SJSA1 (cell line): Measurements from ENCODE around the gene KCNH1. TPM values are rescaled to one million over a fixed set of nuclear protein-coding genes. Genes with fewer than 3 reads are reported as not detected.

Experiments used
- DNase-seq, 2 experiments: peaks; one replicate each; pipeline ENCODE4 v3.0.0-alpha.2; 2015 to 2020; ENCODE audit warnings: low spot score in 2 of 2, low read depth in 1 of 2
- H3K27ac ChIP-seq: fragments of 250-450 bp; sonication (Bioruptor Pico); 2 replicates; pipeline ENCODE4 v1.5.1; 2020; ENCODE audit warnings: mild to moderate bottlenecking, moderate library complexity
- H3K27me3 ChIP-seq: fragments of 250-450 bp; sonication (Bioruptor Pico); replicated peaks from 2 replicates; pipeline ENCODE4 v1.5.1; 2020; ENCODE audit warnings: mild to moderate bottlenecking, moderate library complexity
- H3K36me3 ChIP-seq: fragments of 250-450 bp; sonication (Bioruptor Pico); 2 replicates; pipeline ENCODE4 v1.5.1; 2020; ENCODE audit warnings: mild to moderate bottlenecking
- H3K4me1 ChIP-seq: fragments of 250-450 bp; sonication (Bioruptor Pico); replicated peaks from 2 replicates; pipeline ENCODE4 v1.6.1; 2021; ENCODE audit warnings: mild to moderate bottlenecking
- H3K4me3 ChIP-seq: fragments of 250-450 bp; sonication (Bioruptor Pico); 2 replicates; pipeline ENCODE4 v1.5.1; 2020; ENCODE audit warnings: mild to moderate bottlenecking
- H3K9me3 ChIP-seq: fragments of 250-450 bp; sonication (Bioruptor Pico); replicated peaks from 2 replicates; pipeline ENCODE4 v1.5.1; 2020; ENCODE audit warnings: mild to moderate bottlenecking
- total RNA-seq: library from RNA; depleted of rRNA; stranded (reverse); fragments of >200 nt; shearing (Covaris generic); gene quantifications from 2 replicates; pipeline ENCODE4 v1.2.3, GENCODE V29; 2014; rRNA removed

Gene KCNH1
- total RNA-seq, 1 experiment from 2014 or later = 0.58 TPM

GRCh38 chr1:210645582-210646257, 488.2 kb downstream of the KCNH1 start:
- Histone ChIP-seq H3K36me3 (no peaks in the 10 kb centered on the region), H3K27ac (no peak overlapping the region)

GRCh38 chr1:210641582-210641981, 492.4 kb downstream of the KCNH1 start:
- Histone ChIP-seq H3K4me1 (no peaks in the 10 kb centered on the region), H3K9me3 (no peaks in the 10 kb centered on the region), H3K36me3 (no peaks in the 10 kb centered on the region), H3K27me3 (no peaks in the 10 kb centered on the region), H3K4me3 (no peak overlapping the region), H3K27ac (no peak overlapping the region)
- no peak for DNase-seq

More at GRCh38 chr1:210645582-210646257, 488.2 kb downstream of the KCNH1 start:
- Histone ChIP-seq H3K4me3 (no peak overlapping the region), H3K27me3 (no peaks in the 10 kb centered on the region), H3K4me1 (peaks cover 11% of the 10 kb centered on the region), H3K9me3 (no peaks in the 10 kb centered on the region)
- DNase-seq = no peak

- H3K4me3 ChIP-seq = no peak overlapping the region
- DNase-seq = no peak
- H3K27me3 ChIP-seq = no peaks in the 10 kb centered on the region
Observed at GRCh38 chr1:210635108-210635507, 498.8 kb downstream of the KCNH1 start.

GRCh38 chr1:210633636-210634035, 500.3 kb downstream of the KCNH1 start:
- DNase-seq = no peak
- Histone ChIP-seq H3K4me3 (no peak overlapping the region), H3K27me3 (no peaks in the 10 kb centered on the region), H3K4me1 (no peaks in the 10 kb centered on the region), H3K36me3 (no peaks in the 10 kb centered on the region), H3K27ac (no peak overlapping the region), H3K9me3 (no peaks in the 10 kb centered on the region)

More at GRCh38 chr1:210635108-210635507, 498.8 kb downstream of the KCNH1 start:
- H3K4me1 ChIP-seq = no peaks in the 10 kb centered on the region
- no peaks in the 10 kb centered on the region for H3K36me3 ChIP-seq
- no peak overlapping the region for H3K27ac ChIP-seq
- H3K9me3 ChIP-seq = no peaks in the 10 kb centered on the region

GRCh38 chr1:210633140-210633539, 500.8 kb downstream of the KCNH1 start:
- no peaks in the 10 kb centered on the region for H3K27me3 ChIP-seq
- no peaks in the 10 kb centered on the region for H3K4me1 ChIP-seq
- H3K4me3 ChIP-seq = no peak overlapping the region
- no peak overlapping the region for H3K27ac ChIP-seq
- DNase-seq = no peak
- H3K9me3 ChIP-seq = no peaks in the 10 kb centered on the region
- no peaks in the 10 kb centered on the region for H3K36me3 ChIP-seq

- Histone ChIP-seq H3K4me1 (no peaks in the 10 kb centered on the region), H3K9me3 (no peaks in the 10 kb centered on the region), H3K27ac (no peak overlapping the region), H3K4me3 (no peak overlapping the region), H3K27me3 (no peaks in the 10 kb centered on the region), H3K36me3 (no peaks in the 10 kb centered on the region)
- no peak for DNase-seq
Observed at GRCh38 chr1:210631399-210631798, 502.5 kb downstream of the KCNH1 start.

GRCh38 chr1:210629276-210629675, 504.7 kb downstream of the KCNH1 start:
- Histone ChIP-seq H3K36me3 (no peaks in the 10 kb centered on the region), H3K27me3 (no peaks in the 10 kb centered on the region), H3K27ac (no peak overlapping the region), H3K4me3 (no peak overlapping the region), H3K4me1 (no peaks in the 10 kb centered on the region), H3K9me3 (no peaks in the 10 kb centered on the region)
- no peak for DNase-seq

GRCh38 chr1:210627755-210628154, 506.2 kb downstream of the KCNH1 start:
- Histone ChIP-seq H3K9me3 (no peaks in the 10 kb centered on the region), H3K4me1 (no peaks in the 10 kb centered on the region), H3K4me3 (no peak overlapping the region), H3K27ac (no peak overlapping the region), H3K27me3 (no peaks in the 10 kb centered on the region), H3K36me3 (no peaks in the 10 kb centered on the region)
- DNase-seq = no peak

Other genes starting within 250 kb of the KCNH1 start
- gene RCOR3, start 125.2 kb upstream of the KCNH1 start, total RNA-seq = 13.3 and 17.5 TPM in 2 replicates
- gene TRAF5, start 192.7 kb upstream of the KCNH1 start, total RNA-seq = 11.8 and 14.4 TPM in 2 replicates